ENCODE measurements around the gene IKZF3. TPM values are rescaled to one million over a fixed set of nuclear protein-coding genes. Genes with fewer than 3 reads are reported as not detected.
A peak's percentile ranks its signal among the peaks of the same experiment; 100 is the strongest.

The IKZF3 gene
- total and polyA plus RNA-seq, 10 of the 15 experiments (the other 5 are each of a cell fraction or from before 2014, with no cell fraction given), result 5.5 to 98.2 (median 47.6) TPM

DNA sequence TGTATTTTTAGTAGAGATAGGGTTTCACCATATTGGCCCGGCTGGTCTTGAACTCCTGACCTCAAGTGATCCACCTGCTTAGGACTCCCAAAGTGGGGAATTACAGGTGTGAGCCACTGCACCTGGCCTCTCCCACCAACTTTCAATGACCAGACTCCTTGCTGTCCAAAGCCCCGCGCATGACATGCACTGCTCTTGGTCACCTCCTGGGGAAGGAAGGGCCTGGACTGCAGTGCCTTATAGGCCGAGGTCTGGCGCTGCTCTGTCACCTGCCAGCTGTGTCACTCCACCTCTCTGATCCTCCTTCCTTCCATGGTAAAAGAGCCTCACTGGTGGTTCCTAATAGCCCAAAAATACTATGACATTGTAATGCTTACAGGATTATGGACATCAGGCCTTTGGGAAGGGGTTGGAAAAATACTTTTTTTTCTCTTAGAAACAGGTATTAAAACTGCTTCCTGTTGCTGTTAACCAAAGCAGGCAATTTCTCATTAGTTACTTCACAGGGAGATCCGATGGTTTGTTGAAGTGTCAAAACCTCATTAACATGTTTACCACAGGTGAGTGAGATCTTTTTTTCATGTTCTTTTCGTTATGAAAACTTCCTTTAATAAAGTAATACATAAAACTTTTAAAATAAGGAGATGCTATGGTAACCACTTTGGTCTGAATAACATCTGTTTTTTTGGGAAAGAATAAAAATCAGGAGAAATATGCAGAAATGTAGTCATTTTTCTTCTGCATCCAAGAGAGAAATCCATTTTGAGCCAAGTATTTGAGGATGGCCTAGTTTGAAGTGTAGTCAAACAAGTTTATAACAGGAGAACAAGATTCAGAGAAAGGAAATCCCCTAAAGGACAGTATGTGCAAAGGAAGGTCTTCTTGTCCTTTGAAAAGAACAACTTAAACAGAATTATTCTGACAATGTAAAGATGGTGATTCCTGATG lies 90.9 kb downstream of the IKZF3 start (continued):
- TF ChIP-seq, protein P1, sequence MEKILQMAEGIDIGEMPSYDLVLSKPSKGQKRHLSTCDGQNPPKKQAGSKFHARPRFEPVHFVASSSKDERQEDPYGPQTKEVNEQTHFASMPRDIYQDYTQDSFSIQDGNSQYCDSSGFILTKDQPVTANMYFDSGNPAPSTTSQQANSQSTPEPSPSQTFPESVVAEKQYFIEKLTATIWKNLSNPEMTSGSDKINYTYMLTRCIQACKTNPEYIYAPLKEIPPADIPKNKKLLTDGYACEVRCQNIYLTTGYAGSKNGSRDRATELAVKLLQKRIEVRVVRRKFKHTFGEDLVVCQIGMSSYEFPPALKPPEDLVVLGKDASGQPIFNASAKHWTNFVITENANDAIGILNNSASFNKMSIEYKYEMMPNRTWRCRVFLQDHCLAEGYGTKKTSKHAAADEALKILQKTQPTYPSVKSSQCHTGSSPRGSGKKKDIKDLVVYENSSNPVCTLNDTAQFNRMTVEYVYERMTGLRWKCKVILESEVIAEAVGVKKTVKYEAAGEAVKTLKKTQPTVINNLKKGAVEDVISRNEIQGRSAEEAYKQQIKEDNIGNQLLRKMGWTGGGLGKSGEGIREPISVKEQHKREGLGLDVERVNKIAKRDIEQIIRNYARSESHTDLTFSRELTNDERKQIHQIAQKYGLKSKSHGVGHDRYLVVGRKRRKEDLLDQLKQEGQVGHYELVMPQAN (conservative IDR thresholded peaks at IDR 0.05), result no peak
- TF ChIP-seq, protein P2, sequence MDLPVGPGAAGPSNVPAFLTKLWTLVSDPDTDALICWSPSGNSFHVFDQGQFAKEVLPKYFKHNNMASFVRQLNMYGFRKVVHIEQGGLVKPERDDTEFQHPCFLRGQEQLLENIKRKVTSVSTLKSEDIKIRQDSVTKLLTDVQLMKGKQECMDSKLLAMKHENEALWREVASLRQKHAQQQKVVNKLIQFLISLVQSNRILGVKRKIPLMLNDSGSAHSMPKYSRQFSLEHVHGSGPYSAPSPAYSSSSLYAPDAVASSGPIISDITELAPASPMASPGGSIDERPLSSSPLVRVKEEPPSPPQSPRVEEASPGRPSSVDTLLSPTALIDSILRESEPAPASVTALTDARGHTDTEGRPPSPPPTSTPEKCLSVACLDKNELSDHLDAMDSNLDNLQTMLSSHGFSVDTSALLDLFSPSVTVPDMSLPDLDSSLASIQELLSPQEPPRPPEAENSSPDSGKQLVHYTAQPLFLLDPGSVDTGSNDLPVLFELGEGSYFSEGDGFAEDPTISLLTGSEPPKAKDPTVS (IDR thresholded peaks at IDR 0.05; ENCODE audit: low read depth, low read length), result no peak
- no peak for TF ChIP-seq SMAD1 (IDR thresholded peaks at IDR 0.05; ENCODE audit: low read depth, partially characterized antibody)
- TF ChIP-seq DPF2 (IDR thresholded peaks at IDR 0.05), result 0 out of 2 replicates have a peak, but pooled peaks have one; percentile 20
- no peak for TF ChIP-seq GABPA (IDR thresholded peaks at IDR 0.05; ENCODE audit: low read depth)
- no peak for TF ChIP-seq JUND (IDR thresholded peaks at IDR 0.05; ENCODE audit: low read depth, low read length)
- TF ChIP-seq TAF1 (IDR thresholded peaks at IDR 0.05; ENCODE audit: borderline replicate concordance, low read depth, low read length), result no peak
- no peak for TF ChIP-seq MEF2A (IDR thresholded peaks at IDR 0.05; ENCODE audit: insufficient read depth, low read depth, low read length)
- TF ChIP-seq, protein P3, sequence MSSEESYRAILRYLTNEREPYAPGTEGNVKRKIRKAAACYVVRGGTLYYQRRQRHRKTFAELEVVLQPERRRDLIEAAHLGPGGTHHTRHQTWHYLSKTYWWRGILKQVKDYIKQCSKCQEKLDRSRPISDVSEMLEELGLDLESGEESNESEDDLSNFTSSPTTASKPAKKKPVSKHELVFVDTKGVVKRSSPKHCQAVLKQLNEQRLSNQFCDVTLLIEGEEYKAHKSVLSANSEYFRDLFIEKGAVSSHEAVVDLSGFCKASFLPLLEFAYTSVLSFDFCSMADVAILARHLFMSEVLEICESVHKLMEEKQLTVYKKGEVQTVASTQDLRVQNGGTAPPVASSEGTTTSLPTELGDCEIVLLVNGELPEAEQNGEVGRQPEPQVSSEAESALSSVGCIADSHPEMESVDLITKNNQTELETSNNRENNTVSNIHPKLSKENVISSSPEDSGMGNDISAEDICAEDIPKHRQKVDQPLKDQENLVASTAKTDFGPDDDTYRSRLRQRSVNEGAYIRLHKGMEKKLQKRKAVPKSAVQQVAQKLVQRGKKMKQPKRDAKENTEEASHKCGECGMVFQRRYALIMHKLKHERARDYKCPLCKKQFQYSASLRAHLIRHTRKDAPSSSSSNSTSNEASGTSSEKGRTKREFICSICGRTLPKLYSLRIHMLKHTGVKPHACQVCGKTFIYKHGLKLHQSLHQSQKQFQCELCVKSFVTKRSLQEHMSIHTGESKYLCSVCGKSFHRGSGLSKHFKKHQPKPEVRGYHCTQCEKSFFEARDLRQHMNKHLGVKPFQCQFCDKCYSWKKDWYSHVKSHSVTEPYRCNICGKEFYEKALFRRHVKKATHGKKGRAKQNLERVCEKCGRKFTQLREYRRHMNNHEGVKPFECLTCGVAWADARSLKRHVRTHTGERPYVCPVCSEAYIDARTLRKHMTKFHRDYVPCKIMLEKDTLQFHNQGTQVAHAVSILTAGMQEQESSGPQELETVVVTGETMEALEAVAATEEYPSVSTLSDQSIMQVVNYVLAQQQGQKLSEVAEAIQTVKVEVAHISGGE (CRISPR knock-in tag; IDR thresholded peaks at IDR 0.05), result no peak
- no peak for TF ChIP-seq MEF2B (IDR thresholded peaks at IDR 0.05; ENCODE audit: partially characterized antibody, poor library complexity, severe bottlenecking)
- TF ChIP-seq RAD51 (IDR thresholded peaks at IDR 0.05), result no peak
- no peak for TF ChIP-seq CBX3 (IDR thresholded peaks at IDR 0.05; ENCODE audit: borderline replicate concordance, low read depth)
- TF ChIP-seq POLR2A (IDR thresholded peaks at IDR 0.05; ENCODE audit: low read depth, low read length), result peak; percentile 44
- TF ChIP-seq ATF7 (IDR thresholded peaks at IDR 0.05; ENCODE audit: low read depth), result peak; percentile 33; the same call in 1 of the 2 replicates
- TF ChIP-seq IKZF1 (conservative IDR thresholded peaks at IDR 0.05), result peak; percentile 2; the same call in 1 of the 2 replicates
- peak; percentile 43 to 54; a peak in 2 of 4 replicates for TF ChIP-seq EP300 (IDR thresholded peaks at IDR 0.05; ENCODE audit: borderline replicate concordance in 1 of 2, control insufficient read depth in 1 of 2, low read depth in 2 of 2, low read length in 2 of 2)
- 0 out of 2 replicates have a peak, but pooled peaks have one; percentile 32 for TF ChIP-seq GATAD2B (conservative IDR thresholded peaks at IDR 0.05; ENCODE audit: low read depth)
- no peak for TF ChIP-seq NRF1 (conservative IDR thresholded peaks at IDR 0.05; ENCODE audit: low read depth, low read length)
- peak; percentile 4 for TF ChIP-seq RUNX3 (IDR thresholded peaks at IDR 0.05; ENCODE audit: low read length)
- TF ChIP-seq, protein P4, sequence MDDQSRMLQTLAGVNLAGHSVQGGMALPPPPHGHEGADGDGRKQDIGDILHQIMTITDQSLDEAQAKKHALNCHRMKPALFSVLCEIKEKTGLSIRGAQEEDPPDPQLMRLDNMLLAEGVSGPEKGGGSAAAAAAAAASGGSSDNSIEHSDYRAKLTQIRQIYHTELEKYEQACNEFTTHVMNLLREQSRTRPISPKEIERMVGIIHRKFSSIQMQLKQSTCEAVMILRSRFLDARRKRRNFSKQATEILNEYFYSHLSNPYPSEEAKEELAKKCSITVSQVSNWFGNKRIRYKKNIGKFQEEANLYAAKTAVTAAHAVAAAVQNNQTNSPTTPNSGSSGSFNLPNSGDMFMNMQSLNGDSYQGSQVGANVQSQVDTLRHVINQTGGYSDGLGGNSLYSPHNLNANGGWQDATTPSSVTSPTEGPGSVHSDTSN (IDR thresholded peaks at IDR 0.05; ENCODE audit: insufficient replicate concordance, low read depth, low read length), result no peak
